GM12891 (cell line): Measurements from ENCODE around the gene C14orf39.

Experiments used
- DNase-seq: peaks from one replicate; pipeline ENCODE4 v3.0.0; 2011; ENCODE audit warnings: low spot score; ENCODE audit not compliant: insufficient read length
- FAIRE-seq: peaks from 2 replicates; lab custom pipeline; 2011; peaks lifted over from hg19 to GRCh38; lab: Jason Lieb, UNC
- PAX5 ChIP-seq: IDR thresholded peaks from 2 replicates; pipeline ENCODE4 v1.6.1; 2011; ENCODE audit warnings: low read length, moderate library complexity, mild to moderate bottlenecking; ENCODE audit not compliant: insufficient read depth, severe bottlenecking
- POLR2A ChIP-seq: IDR thresholded peaks from 2 replicates; pipeline ENCODE4 v1.6.1; 2011; ENCODE audit warnings: low read depth, low read length, control low read depth
- POLR2AphosphoS5 ChIP-seq: IDR thresholded peaks from 2 replicates; pipeline ENCODE4 v1.6.1; 2011; ENCODE audit warnings: low read depth, low read length, control low read depth
- POU2F2 ChIP-seq: IDR thresholded peaks from 2 replicates; pipeline ENCODE4 v1.6.1; 2011; ENCODE audit warnings: low read depth, mild to moderate bottlenecking, control low read depth, low read length, moderate library complexity
- SPI1 ChIP-seq: IDR thresholded peaks from 2 replicates; pipeline ENCODE4 v1.6.1; 2011; ENCODE audit warnings: low read depth, low read length, control low read depth
- TAF1 ChIP-seq: IDR thresholded peaks from 2 replicates; pipeline ENCODE4 v1.6.1; 2011; ENCODE audit warnings: low read depth, low read length, control low read depth

Gene C14orf39

DNA sequence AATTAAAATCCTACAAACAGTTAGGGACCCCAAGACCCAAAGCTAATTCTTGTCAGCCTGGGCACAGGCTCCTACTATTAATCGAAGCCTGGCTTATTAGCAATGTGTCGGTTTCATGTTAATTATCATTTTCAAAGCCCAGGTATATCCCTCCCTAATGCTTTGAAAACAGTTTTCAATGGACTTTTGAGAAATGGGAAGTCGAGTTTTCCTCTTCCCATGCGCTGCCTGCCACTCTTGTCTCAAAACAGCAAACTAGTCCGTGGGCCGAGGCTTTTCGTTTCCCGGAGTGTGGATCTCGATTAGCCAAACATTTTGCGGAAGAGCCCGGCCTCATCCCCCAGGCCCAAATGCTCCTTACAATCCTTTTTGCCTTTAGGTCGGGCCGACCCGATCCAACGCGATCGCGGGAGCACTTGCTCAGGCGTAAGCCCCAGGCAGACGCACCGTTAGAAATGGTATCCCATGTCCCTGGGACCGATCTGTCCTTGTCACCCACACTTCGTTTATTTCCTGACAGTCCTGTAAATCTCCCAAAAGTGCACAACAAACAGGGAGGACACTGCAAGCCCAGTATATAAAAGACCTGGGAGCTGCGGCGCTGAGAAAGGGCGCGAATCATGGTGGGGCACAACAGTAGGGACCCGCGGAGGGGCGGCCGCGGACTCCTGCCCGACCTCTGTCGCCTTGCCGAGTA lies 24.5 kb upstream of the C14orf39 start:
- TF ChIP-seq TAF1, result no peak
- TF ChIP-seq PAX5, result no peak
- no peak for TF ChIP-seq POU2F2
- TF ChIP-seq SPI1, result no peak
- TF ChIP-seq POLR2A, result no peak
- no peak for TF ChIP-seq POLR2AphosphoS5
- no peak for FAIRE-seq

DNA sequence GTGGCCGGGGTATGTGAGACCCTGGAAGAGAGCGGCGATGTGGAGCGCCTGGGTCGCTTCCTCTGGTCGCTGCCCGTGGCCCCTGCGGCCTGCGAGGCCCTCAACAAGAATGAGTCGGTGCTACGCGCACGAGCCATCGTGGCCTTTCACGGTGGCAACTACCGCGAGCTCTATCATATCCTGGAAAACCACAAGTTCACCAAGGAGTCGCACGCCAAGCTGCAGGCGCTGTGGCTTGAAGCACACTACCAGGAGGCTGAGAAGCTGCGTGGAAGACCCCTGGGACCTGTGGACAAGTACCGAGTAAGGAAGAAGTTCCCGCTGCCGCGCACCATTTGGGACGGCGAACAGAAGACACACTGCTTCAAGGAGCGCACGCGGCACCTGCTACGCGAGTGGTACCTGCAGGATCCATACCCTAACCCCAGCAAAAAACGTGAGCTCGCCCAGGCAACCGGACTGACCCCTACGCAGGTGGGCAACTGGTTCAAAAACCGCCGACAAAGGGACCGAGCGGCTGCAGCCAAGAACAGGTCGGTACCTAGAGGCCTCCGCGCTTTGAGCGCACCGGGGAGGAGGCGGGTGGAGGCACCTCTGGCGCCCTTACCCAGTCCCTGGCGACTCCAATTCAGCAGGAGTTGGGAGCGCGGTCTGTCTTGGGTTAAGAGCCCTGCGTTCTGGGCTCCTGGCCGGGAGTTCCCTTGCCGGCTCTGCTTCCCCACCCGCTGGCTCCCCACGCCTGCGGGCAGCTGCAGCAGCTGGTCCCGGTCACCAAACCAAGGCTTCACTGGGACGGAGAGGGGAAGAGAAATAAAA lies 23.8 kb upstream of the C14orf39 start:
- TF ChIP-seq POLR2AphosphoS5, result no peak
- TF ChIP-seq TAF1, result no peak
- no peak for TF ChIP-seq POU2F2
- TF ChIP-seq PAX5, result no peak
- no peak for TF ChIP-seq SPI1
- no peak for TF ChIP-seq POLR2A

More for the DNA sequence above, 24.5 kb upstream of the C14orf39 start:
- no peak for DNase-seq

GRCh38 chr14:60508707-60509437 lies 23.0 kb upstream of the C14orf39 start, which contains the start of gene SIX6:
Gene SIX6, plus strand, starts transcription at chr14:60509146. Its CDS starts 253 bp downstream, at chr14:60509399.
- no peak for TF ChIP-seq POU2F2
- no peak for TF ChIP-seq TAF1
- DNase-seq (no peak), FAIRE-seq (no peak)

More for the DNA sequence above, 23.8 kb upstream of the C14orf39 start:
- no peak for DNase-seq
- FAIRE-seq, result no peak

DNA sequence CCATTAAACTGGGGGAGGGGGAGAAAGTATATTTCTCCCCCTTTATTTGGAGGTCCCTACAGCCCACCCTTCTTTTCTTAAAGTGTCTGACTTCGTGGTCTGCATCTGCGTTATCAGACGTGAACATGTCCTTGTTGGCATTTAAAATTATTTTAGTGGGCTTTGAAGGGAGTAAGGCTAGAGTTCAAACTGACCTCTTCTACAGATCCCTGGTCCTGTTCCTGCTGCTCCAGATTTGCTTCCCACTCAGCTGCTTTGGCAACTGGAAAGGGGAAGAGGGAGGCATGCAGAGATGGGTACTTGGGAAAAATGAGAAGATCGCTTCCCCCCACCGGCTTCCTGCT lies 22.5 kb upstream of the C14orf39 start:
- no peak for FAIRE-seq
- DNase-seq, result no peak
- no peak for TF ChIP-seq POU2F2
- no peak for TF ChIP-seq SPI1
- no peak for TF ChIP-seq POLR2AphosphoS5
- TF ChIP-seq TAF1, result no peak
- TF ChIP-seq POLR2A, result no peak
- no peak for TF ChIP-seq PAX5

- no peak for TF ChIP-seq TAF1
- no peak for TF ChIP-seq POLR2AphosphoS5
- no peak for TF ChIP-seq POLR2A
- no peak for TF ChIP-seq SPI1
- no peak for TF ChIP-seq POU2F2
- TF ChIP-seq PAX5, result no peak
- DNase-seq (no peak), FAIRE-seq (no peak)
Observed at GRCh38 chr14:60506985-60507829, 21.3 kb upstream of the C14orf39 start.

- DNase-seq (no peak), FAIRE-seq (no peak)
- TF ChIP-seq SPI1 (no peak), POU2F2 (no peak), TAF1 (no peak), POLR2AphosphoS5 (no peak), PAX5 (no peak), POLR2A (no peak)
Observed at GRCh38 chr14:60506462-60506984, 20.7 kb upstream of the C14orf39 start.

GRCh38 chr14:60506010-60506409 lies 20.1 kb upstream of the C14orf39 start:
- DNase-seq (no peak), FAIRE-seq (no peak)
- TF ChIP-seq PAX5, result no peak
- no peak for TF ChIP-seq POU2F2
- no peak for TF ChIP-seq POLR2AphosphoS5
- no peak for TF ChIP-seq TAF1
- TF ChIP-seq POLR2A, result no peak
- no peak for TF ChIP-seq SPI1

- DNase-seq, result no peak
- no peak for FAIRE-seq
- TF ChIP-seq SPI1, result no peak
- TF ChIP-seq POLR2A, result no peak
- no peak for TF ChIP-seq TAF1
- TF ChIP-seq POU2F2, result no peak
- TF ChIP-seq PAX5, result no peak
Observed at GRCh38 chr14:60505448-60505847, 19.6 kb upstream of the C14orf39 start.
